Astrocyte (in vitro differentiated cells and primary cell): ENCODE data around the gene PRMT3. TPM values are rescaled to one million over a fixed set of nuclear protein-coding genes. Genes with fewer than 3 reads are reported as not detected.
A peak's percentile ranks its signal among the peaks of the same experiment; 100 is the strongest.

Experiments
- DNase-seq: peaks from one replicate; pipeline ENCODE4 v3.0.0-alpha.2; 2010; ENCODE audit warnings: low read depth
- FAIRE-seq: peaks from 2 replicates; lab custom pipeline; 2011; peaks lifted over from hg19 to GRCh38; lab: Jason Lieb, UNC
- H2AFZ ChIP-seq: 2 replicates; pipeline ENCODE4 v1.6.0; 2012; ENCODE audit warnings: low read depth, low read length, inconsistent platforms
- H3K27ac ChIP-seq: 2 replicates; pipeline ENCODE4 v1.5.1; 2011; ENCODE audit warnings: low read depth, low read length, inconsistent platforms
- H3K27me3 ChIP-seq: 2 replicates; pipeline ENCODE4 v1.6.0; 2011; ENCODE audit warnings: low read length, inconsistent platforms; ENCODE audit not compliant: insufficient read depth
- H3K36me3 ChIP-seq: 2 replicates; pipeline ENCODE4 v1.5.1; 2011; ENCODE audit warnings: low read length, inconsistent platforms; ENCODE audit not compliant: insufficient read depth
- H3K4me1 ChIP-seq: 2 replicates; pipeline ENCODE4 v1.5.1; 2011; ENCODE audit warnings: low read length, inconsistent platforms; ENCODE audit not compliant: insufficient read depth
- H3K4me2 ChIP-seq: 2 replicates; pipeline ENCODE4 v1.6.0; 2012; ENCODE audit warnings: low read length, inconsistent platforms
- H3K4me3 ChIP-seq: 2 replicates; pipeline ENCODE4 v1.5.1; 2011; ENCODE audit warnings: low read depth, mild to moderate bottlenecking, low read length, inconsistent platforms; ENCODE audit not compliant: insufficient read depth
- H3K79me2 ChIP-seq: 2 replicates; pipeline ENCODE4 v1.6.0; 2012; ENCODE audit warnings: mild to moderate bottlenecking, low read length, inconsistent platforms; ENCODE audit not compliant: insufficient read depth
- H3K9ac ChIP-seq: 2 replicates; pipeline ENCODE4 v1.6.0; 2012; ENCODE audit warnings: mild to moderate bottlenecking, low read length, inconsistent platforms
- H3K9me3 ChIP-seq: 2 replicates; pipeline ENCODE4 v1.5.1; 2012; ENCODE audit warnings: low read depth, mild to moderate bottlenecking, low read length, inconsistent platforms; ENCODE audit not compliant: insufficient read depth
- H4K20me1 ChIP-seq: 2 replicates; pipeline ENCODE4 v1.6.0; 2012; ENCODE audit warnings: low read length, inconsistent platforms; ENCODE audit not compliant: insufficient read depth
- H3K27ac Mint-ChIP-seq: one replicate; pipeline ENCODE4 v1.8.0; 2021; ENCODE audit warnings: mild to moderate bottlenecking, mixed read lengths; ENCODE audit not compliant: unreplicated experiment
- H3K27me3 Mint-ChIP-seq: one replicate; pipeline ENCODE4 v1.8.0; 2021; ENCODE audit warnings: low read depth, mixed read lengths; ENCODE audit not compliant: unreplicated experiment
- H3K36me3 Mint-ChIP-seq: one replicate; pipeline ENCODE4 v1.8.0; 2021; ENCODE audit warnings: low read depth, mixed read lengths; ENCODE audit not compliant: unreplicated experiment
- H3K4me1 Mint-ChIP-seq: one replicate; pipeline ENCODE4 v1.8.0; 2021; ENCODE audit warnings: low read depth, mixed read lengths; ENCODE audit not compliant: unreplicated experiment
- H3K4me3 Mint-ChIP-seq: one replicate; pipeline ENCODE4 v1.8.0; 2021; ENCODE audit warnings: mild to moderate bottlenecking, moderate library complexity, mixed read lengths; ENCODE audit not compliant: unreplicated experiment
- H3K9me3 Mint-ChIP-seq: one replicate; pipeline ENCODE4 v1.8.0; 2021; ENCODE audit warnings: mild to moderate bottlenecking, mixed read lengths; ENCODE audit not compliant: unreplicated experiment
- CTCF ChIP-seq: IDR thresholded peaks from 2 replicates; pipeline ENCODE4 v1.5.1; 2011; ENCODE audit warnings: low read depth, mild to moderate bottlenecking, inconsistent platforms, low read length, moderate library complexity; ENCODE audit not compliant: insufficient read depth
- EZH2 ChIP-seq: IDR thresholded peaks from 2 replicates; pipeline ENCODE4 v1.6.1; 2012; ENCODE audit warnings: mild to moderate bottlenecking, low read length, inconsistent platforms; ENCODE audit not compliant: insufficient read depth
- total RNA-seq: library from RNA; stranded (reverse); gene quantifications from 2 replicates; pipeline ENCODE4 v1.2.1, GENCODE V29; 2021

The PRMT3 gene
- total RNA-seq, 1 donor from 2014 or later, result 10.5 TPM

- DNase-seq (no peak), FAIRE-seq (no peak)
- H3K36me3 Mint-ChIP-seq, result no peaks in the 10 kb centered on the region
- H3K4me1 ChIP-seq, result no peaks in the 10 kb centered on the region
- H3K9me3 ChIP-seq, result no peaks in the 10 kb centered on the region
- H2AFZ ChIP-seq, result no peak overlapping the region
- no peaks in the 10 kb centered on the region for H3K79me2 ChIP-seq
- H3K27me3 ChIP-seq, result peaks cover 12% of the 10 kb centered on the region
- H3K27me3 Mint-ChIP-seq, result peaks cover 7% of the 10 kb centered on the region
- no peaks in the 10 kb centered on the region for H3K36me3 ChIP-seq
- H3K4me3 Mint-ChIP-seq, result no peak overlapping the region
- no peak overlapping the region for H3K4me2 ChIP-seq
- no peak overlapping the region for H3K27ac ChIP-seq
- TF ChIP-seq EZH2 (no peak), CTCF (no peak)
- H4K20me1 ChIP-seq, result no peaks in the 10 kb centered on the region
- H3K9ac ChIP-seq, result no peak overlapping the region
- H3K4me1 Mint-ChIP-seq, result peaks cover 7% of the 10 kb centered on the region
- H3K27ac Mint-ChIP-seq, result no peak overlapping the region
- H3K9me3 Mint-ChIP-seq, result no peaks in the 10 kb centered on the region
- no peak overlapping the region for H3K4me3 ChIP-seq
Measured at GRCh38 chr11:20351136-20351535, 36.4 kb upstream of the PRMT3 start.

DNA sequence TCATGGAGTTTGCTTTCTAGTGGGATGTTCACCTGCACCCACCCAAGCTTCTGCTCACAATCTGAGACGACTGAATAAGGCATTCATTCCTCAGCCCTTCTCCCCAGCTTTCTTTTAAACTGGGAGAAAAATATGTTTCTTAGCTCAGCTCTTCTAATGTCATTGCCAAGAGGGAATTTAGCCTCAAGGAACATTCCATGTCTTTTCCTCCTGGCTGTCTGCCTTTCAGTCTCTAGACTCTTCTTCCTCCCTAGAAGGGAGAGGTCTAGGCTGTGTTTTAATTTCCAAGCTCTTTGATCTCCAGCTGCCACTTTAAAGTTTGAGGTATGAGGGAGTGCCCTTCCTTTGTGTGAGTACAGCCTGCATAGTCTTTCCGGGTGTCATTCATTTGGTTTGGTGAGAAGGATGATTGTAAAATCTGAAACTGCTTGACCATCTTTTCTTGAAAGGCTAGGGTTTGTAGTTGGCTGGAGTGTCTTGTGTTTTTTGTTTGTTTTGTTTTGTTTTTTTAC lies 35.7 kb upstream of the PRMT3 start:
- DNase-seq (no peak), FAIRE-seq (no peak)
- H3K9me3 Mint-ChIP-seq, result no peaks in the 10 kb centered on the region
- TF ChIP-seq EZH2 (no peak), CTCF (no peak)
- peaks cover 7% of the 10 kb centered on the region for H3K4me1 Mint-ChIP-seq
- H3K27ac Mint-ChIP-seq, result no peak overlapping the region
- no peak overlapping the region for H3K4me3 Mint-ChIP-seq
- peaks cover 9% of the 10 kb centered on the region for H3K27me3 Mint-ChIP-seq
- Histone ChIP-seq H3K36me3 (no peaks in the 10 kb centered on the region), H3K9me3 (no peaks in the 10 kb centered on the region), H3K27me3 (peaks cover 14% of the 10 kb centered on the region), H3K4me1 (no peaks in the 10 kb centered on the region), H4K20me1 (no peaks in the 10 kb centered on the region), H2AFZ (no peak overlapping the region), H3K4me3 (no peak overlapping the region), H3K79me2 (no peaks in the 10 kb centered on the region), H3K9ac (no peak overlapping the region), H3K27ac (no peak overlapping the region), H3K4me2 (no peak overlapping the region)
- no peaks in the 10 kb centered on the region for H3K36me3 Mint-ChIP-seq

DNA sequence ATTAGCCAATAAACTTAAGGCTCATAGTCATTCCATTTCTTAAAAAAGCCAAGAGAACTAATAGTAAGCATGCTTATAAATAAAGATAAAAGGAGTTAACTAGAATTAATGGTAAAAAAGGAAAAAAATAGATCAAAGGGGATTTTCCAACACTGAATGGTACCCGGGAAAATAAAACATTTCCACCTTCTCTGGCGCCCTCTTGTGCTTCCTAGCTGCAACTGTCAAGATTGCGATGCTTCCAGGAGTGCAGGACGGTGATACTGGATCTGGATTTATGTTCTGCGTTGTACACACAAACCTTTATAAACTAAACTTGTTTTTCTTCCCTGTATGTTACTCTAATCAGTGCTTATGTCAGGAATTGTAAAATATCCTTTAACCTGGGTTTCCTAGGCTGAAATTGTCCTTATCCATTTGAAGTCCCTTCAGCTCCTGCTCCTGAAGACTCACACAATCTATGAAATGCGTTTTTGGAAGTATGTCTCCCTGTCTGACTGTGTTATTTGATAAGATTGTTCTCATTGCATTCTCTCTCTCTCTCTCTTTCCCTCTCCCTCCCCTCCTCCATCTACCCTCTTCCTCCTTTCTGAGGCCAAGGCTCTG lies 33.6 kb upstream of the PRMT3 start:
- H3K79me2 ChIP-seq, result no peaks in the 10 kb centered on the region
- no peaks in the 10 kb centered on the region for H3K4me1 ChIP-seq
- no peak overlapping the region for H3K4me3 ChIP-seq
- no peak overlapping the region for H3K4me3 Mint-ChIP-seq
- H4K20me1 ChIP-seq, result no peaks in the 10 kb centered on the region
- H3K27ac Mint-ChIP-seq, result no peak overlapping the region
- no peaks in the 10 kb centered on the region for H3K9me3 Mint-ChIP-seq
- H3K4me2 ChIP-seq, result no peak overlapping the region
- no peaks in the 10 kb centered on the region for H3K36me3 Mint-ChIP-seq
- no peak for DNase-seq
- no peak overlapping the region for H3K27ac ChIP-seq
- H3K27me3 Mint-ChIP-seq, result peaks cover 7% of the 10 kb centered on the region
- peaks cover 22% of the 10 kb centered on the region for H3K27me3 ChIP-seq
- TF ChIP-seq CTCF (peak; percentile 97), EZH2 (no peak)
- no peaks in the 10 kb centered on the region for H3K36me3 ChIP-seq
- H3K4me1 Mint-ChIP-seq, result peaks cover 7% of the 10 kb centered on the region
- H3K9ac ChIP-seq, result no peak overlapping the region
- no peak overlapping the region for H2AFZ ChIP-seq
- H3K9me3 ChIP-seq, result no peaks in the 10 kb centered on the region
- FAIRE-seq, result peak; percentile 62
